Keratinocyte (primary cell): ENCODE results near the gene VAMP2.

Experiments used
- EZH2 ChIP-seq: IDR thresholded peaks from one replicate; pipeline ENCODE4 v1.6.1; 2012; ENCODE audit warnings: inconsistent platforms, mild to moderate bottlenecking, low read length, moderate library complexity
- TF ChIP-seq, protein P1 (sequence below), 3 experiments: IDR thresholded peaks in 1 of 3; conservative IDR thresholded peaks in 1 of 3; optimal IDR thresholded peaks in 1 of 3; 2 replicates in 2 of 3; 3 replicates in 1 of 3; pipeline versions ENCODE3 to v1.5.1; 2011; ENCODE audit warnings: low read length in 3 of 3, mild to moderate bottlenecking in 3 of 3, moderate library complexity in 2 of 3, control low read depth in 1 of 3, inconsistent platforms in 1 of 3; ENCODE audit not compliant: insufficient read depth in 2 of 3; ENCODE audit errors: extremely low read depth in 1 of 3

DNA sequence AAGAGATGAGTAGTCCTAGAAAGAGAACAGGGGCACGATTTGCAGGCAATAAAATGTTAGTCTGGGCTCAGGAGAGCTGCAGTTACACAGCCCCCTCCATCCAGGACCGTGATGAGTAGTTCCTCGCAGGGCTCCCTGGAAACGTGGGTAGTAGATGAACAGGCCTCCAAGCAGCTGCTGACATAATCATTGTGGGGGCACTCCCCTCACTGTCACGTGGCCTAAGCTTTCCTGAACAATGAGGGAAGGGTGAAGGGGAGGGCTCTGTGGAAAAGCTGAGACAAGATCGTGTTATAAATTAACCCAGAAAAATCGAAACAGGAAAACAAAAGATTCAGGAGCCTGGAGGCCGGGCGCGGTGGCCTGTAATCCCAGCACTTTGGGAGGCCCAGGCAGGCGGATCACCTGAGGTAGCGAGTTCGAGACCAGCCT is 9.2 kb downstream of the VAMP2 start:
- TF ChIP-seq, protein P1, sequence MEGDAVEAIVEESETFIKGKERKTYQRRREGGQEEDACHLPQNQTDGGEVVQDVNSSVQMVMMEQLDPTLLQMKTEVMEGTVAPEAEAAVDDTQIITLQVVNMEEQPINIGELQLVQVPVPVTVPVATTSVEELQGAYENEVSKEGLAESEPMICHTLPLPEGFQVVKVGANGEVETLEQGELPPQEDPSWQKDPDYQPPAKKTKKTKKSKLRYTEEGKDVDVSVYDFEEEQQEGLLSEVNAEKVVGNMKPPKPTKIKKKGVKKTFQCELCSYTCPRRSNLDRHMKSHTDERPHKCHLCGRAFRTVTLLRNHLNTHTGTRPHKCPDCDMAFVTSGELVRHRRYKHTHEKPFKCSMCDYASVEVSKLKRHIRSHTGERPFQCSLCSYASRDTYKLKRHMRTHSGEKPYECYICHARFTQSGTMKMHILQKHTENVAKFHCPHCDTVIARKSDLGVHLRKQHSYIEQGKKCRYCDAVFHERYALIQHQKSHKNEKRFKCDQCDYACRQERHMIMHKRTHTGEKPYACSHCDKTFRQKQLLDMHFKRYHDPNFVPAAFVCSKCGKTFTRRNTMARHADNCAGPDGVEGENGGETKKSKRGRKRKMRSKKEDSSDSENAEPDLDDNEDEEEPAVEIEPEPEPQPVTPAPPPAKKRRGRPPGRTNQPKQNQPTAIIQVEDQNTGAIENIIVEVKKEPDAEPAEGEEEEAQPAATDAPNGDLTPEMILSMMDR (optimal IDR thresholded peaks at IDR 0.05 in 1 of 3, IDR thresholded peaks at IDR 0.05 in 1 of 3, conservative IDR thresholded peaks at IDR 0.05 in 1 of 3; ENCODE audit: extremely low read depth in 1 of 3, insufficient read depth in 2 of 3, low read length in 3 of 3), result no peak
- no peak for TF ChIP-seq EZH2
